Mesendoderm (in vitro differentiated cells): ENCODE measurements around the gene PSMB4.

ENCODE experiments used
- DNase-seq: peaks from one replicate; pipeline ENCODE4 v3.0.0; 2013
- H2AK5ac ChIP-seq: 2 replicates; pipeline ENCODE4 v1.6.1; 2013; ENCODE audit warnings: low read length, inconsistent platforms
- H2BK120ac ChIP-seq: 2 replicates; pipeline ENCODE4 v1.6.1; 2013; ENCODE audit warnings: low read depth, mild to moderate bottlenecking, low read length, moderate library complexity, mixed read lengths
- H2BK15ac ChIP-seq: replicated peaks from 2 replicates; pipeline ENCODE4 v1.6.1; 2013; ENCODE audit warnings: low read depth, mild to moderate bottlenecking, moderate library complexity
- H2BK5ac ChIP-seq: 2 replicates; pipeline ENCODE4 v1.6.1; 2013; ENCODE audit warnings: low read length, inconsistent platforms
- H3K18ac ChIP-seq: 2 replicates; pipeline ENCODE4 v1.6.1; 2013; ENCODE audit warnings: mild to moderate bottlenecking, low read length, mixed read lengths
- H3K23ac ChIP-seq: one replicate; pipeline ENCODE4 v1.6.1; 2013; ENCODE audit warnings: low read length
- H3K27ac ChIP-seq: 2 replicates; pipeline ENCODE4 v1.5.1; 2013; ENCODE audit warnings: low read depth, mild to moderate bottlenecking, inconsistent platforms, low read length, moderate library complexity
- H3K27me3 ChIP-seq: 2 replicates; pipeline ENCODE4 v1.6.1; 2013; ENCODE audit warnings: low read length, control low read depth, mild to moderate bottlenecking, inconsistent platforms; ENCODE audit not compliant: insufficient read depth, poor library complexity
- H3K36me3 ChIP-seq: 2 replicates; pipeline ENCODE4 v1.6.1; 2013; ENCODE audit warnings: low read length, inconsistent platforms; ENCODE audit not compliant: control insufficient read depth, insufficient read depth
- H3K4ac ChIP-seq: one replicate; pipeline ENCODE4 v1.6.1; 2013; ENCODE audit warnings: low read depth, mild to moderate bottlenecking, low read length, moderate library complexity
- H3K4me1 ChIP-seq: 2 replicates; pipeline ENCODE4 v1.6.1; 2013; ENCODE audit warnings: low read depth, low read length, inconsistent platforms; ENCODE audit not compliant: control insufficient read depth
- H3K4me2 ChIP-seq: 2 replicates; pipeline ENCODE4 v1.6.1; 2013; ENCODE audit warnings: low read length
- H3K4me3 ChIP-seq: 2 replicates; pipeline ENCODE4 v1.5.1; 2013; ENCODE audit warnings: mild to moderate bottlenecking, low read length
- H3K56ac ChIP-seq: one replicate; pipeline ENCODE4 v1.6.1; 2013; ENCODE audit warnings: low read length
- H3K79me1 ChIP-seq: 2 replicates; pipeline ENCODE4 v1.6.1; 2013; ENCODE audit warnings: low read length, inconsistent platforms
- H3K79me2 ChIP-seq: 2 replicates; pipeline ENCODE4 v1.6.1; 2013; ENCODE audit warnings: mild to moderate bottlenecking, low read length; ENCODE audit not compliant: control insufficient read depth, insufficient read depth
- H3K9ac ChIP-seq: 2 replicates; pipeline ENCODE4 v1.6.1; 2013; ENCODE audit warnings: low read length, inconsistent platforms
- H4K5ac ChIP-seq: one replicate; pipeline ENCODE4 v1.6.1; 2013; ENCODE audit warnings: low read length
- H4K8ac ChIP-seq: one replicate; pipeline ENCODE4 v1.6.1; 2013; ENCODE audit warnings: low read depth, mild to moderate bottlenecking, control low read depth, low read length, moderate library complexity
- WGBS: extraction: QIAGEN DNeasy Blood & Tissue Kit; methylation state at CpG from one replicate; pipeline ENCODE4 v1.1.7; 2013; ENCODE audit warnings: low lambda C conversion rate, missing lambda C conversion rate; ENCODE audit not compliant: insufficient coverage; ENCODE audit errors: extremely low coverage; 5-methylcytosine and 5-hydroxymethylcytosine counted together

PSMB4 gene

DNA sequence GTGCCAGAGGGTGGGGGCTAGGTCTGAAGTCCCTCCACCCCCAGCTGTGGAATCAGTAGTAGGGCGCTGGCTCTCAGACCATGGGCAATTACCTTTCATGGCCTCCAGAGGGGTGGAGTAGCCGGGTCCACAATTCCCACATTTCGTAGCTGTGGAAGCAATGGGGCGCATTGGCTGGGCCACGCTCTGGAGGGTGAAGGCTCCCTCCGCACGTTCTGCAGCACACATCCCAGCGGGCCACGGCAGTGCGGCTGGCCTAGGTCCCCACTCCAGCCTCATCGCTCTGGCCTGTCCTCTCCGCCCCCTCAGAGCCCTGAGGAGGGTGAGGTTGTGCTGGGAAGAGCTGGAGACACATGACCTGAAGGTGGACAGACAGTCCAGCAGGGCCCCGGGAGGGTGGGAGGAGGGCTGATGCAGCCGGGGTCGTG, 29.7 kb upstream of the PSMB4 start:
- Histone ChIP-seq H3K56ac (no peak overlapping the region), H3K79me1 (no peaks in the 10 kb centered on the region), H3K18ac (no peak overlapping the region), H3K4me2 (no peak overlapping the region), H3K9ac (no peak overlapping the region), H3K4me3 (no peak overlapping the region), H3K27ac (no peak overlapping the region), H2BK5ac (no peak overlapping the region), H3K23ac (no peak overlapping the region), H3K27me3 (no peaks in the 10 kb centered on the region), H3K79me2 (no peaks in the 10 kb centered on the region), H4K5ac (no peak overlapping the region), H2BK120ac (no peak overlapping the region), H4K8ac (no peak overlapping the region), H2BK15ac (no peak overlapping the region), H2AK5ac (no peak overlapping the region), H3K36me3 (no peaks in the 10 kb centered on the region), H3K4ac (no peak overlapping the region), H3K4me1 (peaks cover 3% of the 10 kb centered on the region)
- WGBS: no CpG with 5 or more reads among the region's 15 CpGs
- DNase-seq: no peak

GRCh38 chr1:151370211-151370911, 29.0 kb upstream of the PSMB4 start:
- no peak overlapping the region for H3K27ac ChIP-seq
- no peaks in the 10 kb centered on the region for H3K27me3 ChIP-seq
- H3K4me3 ChIP-seq: no peak overlapping the region
- no peak overlapping the region for H3K56ac ChIP-seq
- no peak overlapping the region for H3K18ac ChIP-seq
- H3K36me3 ChIP-seq: no peaks in the 10 kb centered on the region
- no peak overlapping the region for H3K4ac ChIP-seq
- H2BK5ac ChIP-seq: no peak overlapping the region
- no peak overlapping the region for H4K8ac ChIP-seq
- H2AK5ac ChIP-seq: no peak overlapping the region
- no peak for DNase-seq
- no peak overlapping the region for H2BK120ac ChIP-seq
- H4K5ac ChIP-seq: no peak overlapping the region
- H3K79me2 ChIP-seq: no peaks in the 10 kb centered on the region
- no peak overlapping the region for H3K23ac ChIP-seq
- no peak overlapping the region for H3K4me2 ChIP-seq
- no CpG with 5 or more reads among the region's 6 CpGs for WGBS
- H3K4me1 ChIP-seq: peaks cover 3% of the 10 kb centered on the region
- H3K79me1 ChIP-seq: no peaks in the 10 kb centered on the region
- H3K9ac ChIP-seq: no peak overlapping the region
- H2BK15ac ChIP-seq: no peak overlapping the region

GRCh38 chr1:151371370-151372057, 27.9 kb upstream of the PSMB4 start:
- no peak overlapping the region for H2AK5ac ChIP-seq
- H3K18ac ChIP-seq: no peak overlapping the region
- H4K5ac ChIP-seq: no peak overlapping the region
- H3K9ac ChIP-seq: peak overlapping the region; percentile 77
- no peaks in the 10 kb centered on the region for H3K79me1 ChIP-seq
- H2BK120ac ChIP-seq: no peak overlapping the region
- DNase-seq: no peak
- H4K8ac ChIP-seq: no peak overlapping the region
- H3K79me2 ChIP-seq: no peaks in the 10 kb centered on the region
- H3K27ac ChIP-seq: no peak overlapping the region
- no peaks in the 10 kb centered on the region for H3K36me3 ChIP-seq
- peak overlapping the region; percentile 49 for H3K4ac ChIP-seq
- H3K4me2 ChIP-seq: no peak overlapping the region
- no peak overlapping the region for H2BK15ac ChIP-seq
- peaks cover 3% of the 10 kb centered on the region for H3K4me1 ChIP-seq
- H2BK5ac ChIP-seq: no peak overlapping the region
- peak overlapping the region; percentile 89 for H3K56ac ChIP-seq
- no peaks in the 10 kb centered on the region for H3K27me3 ChIP-seq
- H3K4me3 ChIP-seq: no peak overlapping the region
- no peak overlapping the region for H3K23ac ChIP-seq
- WGBS: no CpG with 5 or more reads among the region's 9 CpGs

DNA sequence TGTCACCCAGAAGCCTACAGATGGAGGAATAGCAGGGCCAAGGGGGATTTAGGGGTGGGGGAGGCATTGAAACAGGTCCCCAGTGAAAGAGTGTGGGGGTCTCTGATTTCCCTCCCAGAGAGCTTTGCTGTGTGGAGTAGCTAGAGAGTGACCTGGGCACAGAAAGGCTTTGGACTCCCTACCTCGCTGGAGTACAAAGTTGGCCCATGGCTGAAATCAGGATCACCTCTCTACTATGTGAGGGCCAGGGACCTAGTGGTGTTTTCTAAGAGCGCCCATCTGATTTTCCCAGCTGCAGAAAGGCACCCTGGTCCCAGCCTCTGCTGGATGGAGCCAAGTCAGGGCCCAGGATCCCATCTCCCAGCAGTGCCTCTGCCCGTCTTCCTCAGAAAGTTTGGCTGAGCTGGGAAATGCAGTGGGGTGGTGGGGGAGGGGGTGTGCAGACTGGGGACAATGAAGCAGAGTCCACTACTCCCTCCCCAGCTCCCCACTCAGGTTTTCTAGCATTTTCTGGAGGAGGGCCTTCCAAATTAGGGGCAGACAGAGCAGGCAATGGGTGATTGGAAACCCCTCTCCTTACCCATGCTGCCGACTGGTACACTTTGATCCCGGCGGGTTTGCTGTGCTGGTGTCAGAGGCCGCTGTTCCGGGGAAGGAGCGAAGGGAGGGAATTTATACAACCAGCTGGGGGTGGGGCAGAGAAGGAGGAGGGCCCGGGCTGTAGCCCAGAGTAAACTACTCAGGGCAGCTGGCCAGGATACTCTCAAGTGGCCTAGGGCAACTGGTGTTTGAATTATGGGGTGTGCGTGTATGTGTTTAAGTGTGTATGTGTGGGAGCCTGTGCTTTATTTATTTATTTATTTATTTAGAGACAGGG, 27.1 kb upstream of the PSMB4 start, which contains the start of gene SELENBP1:
Gene SELENBP1 (minus strand): TSS at position 648 of the 877 bp plus-strand sequence. CDS start 64 bp downstream, at position 584.
- Histone ChIP-seq H3K56ac (peak within 1 kb of the TSS; percentile 89), H3K79me1 (no peaks in the 10 kb centered on the region), H2BK15ac (no peak within 1 kb of the TSS), H3K27me3 (no peaks in the 10 kb centered on the region), H2BK5ac (no peak within 1 kb of the TSS), H3K4me2 (peak within 1 kb of the TSS; percentile 51), H3K23ac (no peak within 1 kb of the TSS), H2BK120ac (peak within 1 kb of the TSS; percentile 79), H3K4me1 (peaks cover 3% of the 10 kb centered on the region), H3K18ac (peak within 1 kb of the TSS; percentile 46), H3K27ac (peak within 1 kb of the TSS; percentile 16), H3K4me3 (no peak within 1 kb of the TSS), H2AK5ac (no peak within 1 kb of the TSS), H3K9ac (peak within 1 kb of the TSS; percentile 77), H4K5ac (no peak within 1 kb of the TSS), H4K8ac (peak within 1 kb of the TSS; percentile 83), H3K4ac (peak within 1 kb of the TSS; percentile 49), H3K36me3 (no peaks in the 10 kb centered on the region), H3K79me2 (no peaks in the 10 kb centered on the region)
- peak; percentile 78 for DNase-seq
- WGBS: no CpG with 5 or more reads among the region's 11 CpGs

DNA sequence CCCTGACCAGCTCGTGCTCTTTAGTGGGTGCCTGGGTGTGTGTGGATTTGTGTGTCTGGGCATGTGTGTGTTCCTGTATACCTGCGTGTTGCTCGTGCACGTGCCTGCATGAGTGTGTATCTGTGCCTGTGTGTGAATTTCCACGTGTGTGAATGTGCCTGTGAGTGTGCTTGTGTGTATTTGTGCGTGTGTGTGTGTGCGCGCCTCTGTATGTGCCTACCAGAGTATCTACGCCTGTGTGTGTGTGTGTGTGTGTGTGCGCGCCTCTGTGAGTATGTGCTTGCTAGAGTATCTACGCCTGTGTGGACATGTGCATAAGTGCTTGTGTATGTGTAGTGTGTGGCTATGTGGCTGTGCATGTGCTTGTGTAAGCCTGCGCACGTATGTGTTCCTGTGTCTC, 26.2 kb upstream of the PSMB4 start:
- H2BK5ac ChIP-seq: no peak overlapping the region
- H3K4me1 ChIP-seq: peaks cover 3% of the 10 kb centered on the region
- no peaks in the 10 kb centered on the region for H3K79me2 ChIP-seq
- H4K8ac ChIP-seq: no peak overlapping the region
- H3K9ac ChIP-seq: no peak overlapping the region
- no peak overlapping the region for H3K23ac ChIP-seq
- H3K4me3 ChIP-seq: no peak overlapping the region
- H3K79me1 ChIP-seq: no peaks in the 10 kb centered on the region
- no peak overlapping the region for H3K27ac ChIP-seq
- no peak overlapping the region for H2BK120ac ChIP-seq
- DNase-seq: no peak
- H3K4ac ChIP-seq: no peak overlapping the region
- no peaks in the 10 kb centered on the region for H3K36me3 ChIP-seq
- H3K56ac ChIP-seq: no peak overlapping the region
- no peak overlapping the region for H2BK15ac ChIP-seq
- H3K4me2 ChIP-seq: no peak overlapping the region
- WGBS: no CpG with 5 or more reads among the region's 14 CpGs
- no peak overlapping the region for H4K5ac ChIP-seq
- H2AK5ac ChIP-seq: no peak overlapping the region
- H3K27me3 ChIP-seq: no peaks in the 10 kb centered on the region
- no peak overlapping the region for H3K18ac ChIP-seq
